ENCODE measurements around the gene SLC9A7.

- TF ChIP-seq CTCF (IDR thresholded peaks at IDR 0.05; ENCODE audit: low read depth, low read length) = no peak
- TF ChIP-seq MYC (IDR thresholded peaks at IDR 0.05; ENCODE audit: low read depth, low read length) = 0 out of 2 replicates have a peak, but pooled peaks have one; percentile 17
- TF ChIP-seq POLR2A (IDR thresholded peaks at IDR 0.05; ENCODE audit: extremely low read depth, insufficient read length) = no peak
- TF ChIP-seq MAX (IDR thresholded peaks at IDR 0.05; ENCODE audit: low read depth, low read length) = peak; percentile 6; the same call in 1 of the 2 replicates
Measured at GRCh38 chrX:46573892-46574773, 184.8 kb downstream of the SLC9A7 start.

Measured in NB4 (cell line).